Astrocyte of the cerebellum (primary cell): Measurements from ENCODE around the gene SLC44A1.

ENCODE experiments used
- DNase-seq: peaks from one replicate; pipeline ENCODE4 v3.0.0-alpha.2; 2011; ENCODE audit warnings: low read depth
- H3K4me3 ChIP-seq: 2 replicates; pipeline ENCODE4 v1.5.1; 2011; ENCODE audit warnings: mild to moderate bottlenecking, low read depth, low read length, moderate library complexity
- CTCF ChIP-seq: IDR thresholded peaks from 2 replicates; pipeline ENCODE4 v1.5.1; 2012; ENCODE audit warnings: low read length, low read depth, moderate library complexity, mild to moderate bottlenecking; ENCODE audit errors: missing control alignments
- in situ Hi-C: cut with HindIII; loops from 2 replicates; pipeline ENCODE4 v1.10.0; 2017; ENCODE audit warnings: low sequenced_read_pairs

The SLC44A1 gene

GRCh38 chr9:105414947-105415661 is 170.7 kb downstream of the SLC44A1 start:
- no peak overlapping the region for H3K4me3 ChIP-seq
- DNase-seq, result peak; percentile 37
- in situ Hi-C loops, result loop anchor here (25.0 kb wide), 1 partner anchor 553 kb away; no protein-coding TSS in a partner anchor
- TF ChIP-seq CTCF, result peak; percentile 76

DNA sequence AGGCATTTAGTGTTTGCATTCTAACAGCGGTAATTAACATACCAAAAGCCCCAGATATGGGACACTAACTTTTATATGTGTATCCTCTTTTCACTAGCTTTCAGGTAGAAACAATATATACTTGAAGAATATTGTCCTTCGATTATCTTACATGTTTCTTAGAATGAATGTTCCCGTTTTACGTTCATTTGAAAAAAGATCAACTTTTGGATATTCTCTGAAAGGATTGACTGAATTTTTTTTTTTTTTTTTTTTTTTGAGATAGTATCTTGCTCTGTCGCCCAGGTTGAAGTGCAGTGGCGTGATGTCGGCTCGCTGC is 171.2 kb downstream of the SLC44A1 start:
- H3K4me3 ChIP-seq, result no peak overlapping the region
- in situ Hi-C loops, result loop anchor here (25.0 kb wide), 1 partner anchor 553 kb away; no protein-coding TSS in a partner anchor

GRCh38 chr9:105416840-105417239 is 172.4 kb downstream of the SLC44A1 start:
- DNase-seq, result no peak
- no peak for TF ChIP-seq CTCF
- in situ Hi-C loops, result loop anchor here (25.0 kb wide), 1 partner anchor 555 kb away; no protein-coding TSS in a partner anchor
- H3K4me3 ChIP-seq, result no peak overlapping the region

More for the DNA sequence above, 171.2 kb downstream of the SLC44A1 start:
- DNase-seq, result no peak
- TF ChIP-seq CTCF, result no peak

- in situ Hi-C loops, result loop anchor here (25.0 kb wide), 1 partner anchor 557 kb away; no protein-coding TSS in a partner anchor
- H3K4me3 ChIP-seq, result no peak overlapping the region
- DNase-seq, result no peak
- no peak for TF ChIP-seq CTCF
Measured at GRCh38 chr9:105418588-105419500, 174.4 kb downstream of the SLC44A1 start.

DNA sequence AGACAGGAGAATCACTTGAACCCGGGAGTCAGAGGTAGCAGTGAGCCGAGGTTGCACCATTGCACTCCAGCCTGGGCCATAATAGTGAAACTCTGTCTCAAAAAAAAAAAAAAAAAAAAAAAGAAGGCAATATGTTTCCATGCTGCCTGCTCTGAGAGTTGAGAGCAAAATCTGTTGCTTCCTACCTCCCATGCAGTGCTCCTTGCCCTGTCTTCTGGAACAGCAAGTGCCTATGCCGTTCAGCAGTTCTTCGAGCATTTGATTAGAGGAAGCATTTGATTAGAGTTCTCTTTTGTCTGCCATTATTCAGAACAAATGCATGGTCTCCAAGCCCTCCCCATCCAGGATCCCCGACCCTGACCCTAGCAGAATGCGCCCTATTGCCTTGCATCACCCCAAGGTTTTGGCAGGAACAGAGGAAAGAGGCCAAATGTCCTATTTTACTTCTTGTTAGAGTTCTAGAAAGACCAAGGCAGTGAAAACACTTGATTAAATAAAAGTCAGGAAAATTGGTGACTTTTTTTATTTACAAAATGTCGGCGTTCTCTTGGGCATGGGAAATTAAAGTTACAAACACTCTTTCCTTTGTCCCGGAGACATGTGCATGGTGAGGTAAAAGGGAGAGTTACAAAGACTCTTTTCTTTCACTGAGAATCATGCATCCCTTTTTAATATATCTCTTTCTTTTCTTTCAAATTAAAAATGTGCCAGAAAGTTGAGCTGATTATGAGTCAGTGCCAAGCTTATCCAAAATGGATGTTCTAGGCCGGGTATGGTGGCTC is 175.6 kb downstream of the SLC44A1 start:
- TF ChIP-seq CTCF, result no peak
- no peak overlapping the region for H3K4me3 ChIP-seq
- DNase-seq, result no peak
- in situ Hi-C loops, result loop anchor here (25.0 kb wide), 1 partner anchor 558 kb away; no protein-coding TSS in a partner anchor

DNA sequence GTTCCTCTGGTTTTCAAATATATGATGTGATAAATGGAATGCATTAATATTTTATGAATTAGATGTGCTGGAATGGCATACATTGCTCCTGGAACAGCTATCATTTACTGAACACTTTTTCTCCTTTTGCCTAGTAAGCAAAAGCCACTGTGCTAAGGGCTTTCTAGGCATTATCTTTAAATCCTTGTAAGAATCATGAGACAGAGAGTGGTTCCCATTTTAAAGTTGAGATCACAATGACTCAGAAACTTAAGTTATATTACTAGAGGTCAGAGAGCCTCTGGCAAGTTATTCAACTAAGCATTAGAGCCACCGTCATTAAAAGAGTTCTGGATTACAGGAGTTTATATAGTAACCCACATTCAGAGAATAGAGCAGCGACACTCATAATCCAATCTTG is 176.7 kb downstream of the SLC44A1 start:
- no peak overlapping the region for H3K4me3 ChIP-seq
- no peak for DNase-seq
- TF ChIP-seq CTCF, result no peak
- in situ Hi-C loops, result loop anchor here (25.0 kb wide), 1 partner anchor 559 kb away; no protein-coding TSS in a partner anchor
